Epithelial cell of esophagus (primary cell): ENCODE measurements around the gene FUT4.

ENCODE experiments used
- DNase-seq: peaks from one replicate; pipeline ENCODE4 v3.0.0; 2010; ENCODE audit warnings: low read depth
- H3K4me3 ChIP-seq: 2 replicates; pipeline ENCODE4 v1.5.1; 2011; ENCODE audit warnings: mild to moderate bottlenecking, low read length, control low read depth
- TF ChIP-seq, protein P1 (sequence below): IDR thresholded peaks from 2 replicates; pipeline ENCODE4 v1.5.1; 2011; ENCODE audit warnings: low read depth, mild to moderate bottlenecking, low read length, control low read depth, inconsistent platforms; ENCODE audit not compliant: insufficient read depth; ENCODE audit errors: missing control alignments

Gene FUT4

DNA sequence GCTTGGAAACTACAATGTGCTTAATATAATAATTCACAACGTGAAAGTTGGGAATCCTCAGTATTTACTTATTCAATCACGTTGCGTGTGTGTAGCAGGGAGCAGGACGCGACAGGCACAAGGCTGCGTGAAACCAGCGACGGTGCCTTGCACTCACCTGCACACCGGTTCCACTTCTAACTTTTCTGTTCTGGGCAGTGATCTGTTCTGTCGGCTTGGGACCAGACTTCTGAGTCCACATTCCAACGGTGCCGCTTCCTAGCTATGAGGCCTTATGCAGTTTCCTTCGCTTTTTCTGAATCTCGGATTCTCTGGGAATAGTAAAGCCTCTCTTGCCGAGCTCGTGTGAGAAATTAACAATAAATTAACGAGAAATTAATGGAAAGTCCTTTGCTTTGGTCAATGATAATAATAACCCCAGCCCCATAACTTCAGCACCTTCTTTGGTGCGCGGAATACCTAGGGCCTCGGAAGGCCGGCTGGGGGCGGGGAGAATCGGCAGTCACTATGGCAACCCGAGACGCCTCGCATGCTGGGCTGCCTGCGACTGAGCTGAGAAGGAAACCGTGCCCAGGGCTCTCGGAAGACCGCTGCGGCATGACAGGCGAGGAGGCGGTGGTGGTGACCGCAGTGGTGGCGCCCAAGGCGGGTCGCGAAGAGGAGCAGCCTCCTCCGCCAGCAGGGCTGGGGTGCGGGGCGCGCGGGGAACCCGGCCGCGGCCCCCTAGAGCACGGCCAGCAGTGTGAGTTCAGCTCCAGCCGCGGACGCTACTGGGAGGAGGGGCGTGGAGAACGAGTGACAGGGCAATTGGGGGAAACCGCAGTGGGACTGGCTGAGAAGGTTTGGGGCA, 31.6 kb upstream of the FUT4 start, which contains the start of gene C11orf97:
Gene C11orf97 (plus strand): TSS at position 530 of the 850 bp plus-strand sequence. CDS start 68 bp downstream, at position 598.
- peak within 1 kb of the TSS; percentile 40 for H3K4me3 ChIP-seq
- peak; percentile 42 for DNase-seq
- TF ChIP-seq, protein P1, sequence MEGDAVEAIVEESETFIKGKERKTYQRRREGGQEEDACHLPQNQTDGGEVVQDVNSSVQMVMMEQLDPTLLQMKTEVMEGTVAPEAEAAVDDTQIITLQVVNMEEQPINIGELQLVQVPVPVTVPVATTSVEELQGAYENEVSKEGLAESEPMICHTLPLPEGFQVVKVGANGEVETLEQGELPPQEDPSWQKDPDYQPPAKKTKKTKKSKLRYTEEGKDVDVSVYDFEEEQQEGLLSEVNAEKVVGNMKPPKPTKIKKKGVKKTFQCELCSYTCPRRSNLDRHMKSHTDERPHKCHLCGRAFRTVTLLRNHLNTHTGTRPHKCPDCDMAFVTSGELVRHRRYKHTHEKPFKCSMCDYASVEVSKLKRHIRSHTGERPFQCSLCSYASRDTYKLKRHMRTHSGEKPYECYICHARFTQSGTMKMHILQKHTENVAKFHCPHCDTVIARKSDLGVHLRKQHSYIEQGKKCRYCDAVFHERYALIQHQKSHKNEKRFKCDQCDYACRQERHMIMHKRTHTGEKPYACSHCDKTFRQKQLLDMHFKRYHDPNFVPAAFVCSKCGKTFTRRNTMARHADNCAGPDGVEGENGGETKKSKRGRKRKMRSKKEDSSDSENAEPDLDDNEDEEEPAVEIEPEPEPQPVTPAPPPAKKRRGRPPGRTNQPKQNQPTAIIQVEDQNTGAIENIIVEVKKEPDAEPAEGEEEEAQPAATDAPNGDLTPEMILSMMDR, result no peak

DNA sequence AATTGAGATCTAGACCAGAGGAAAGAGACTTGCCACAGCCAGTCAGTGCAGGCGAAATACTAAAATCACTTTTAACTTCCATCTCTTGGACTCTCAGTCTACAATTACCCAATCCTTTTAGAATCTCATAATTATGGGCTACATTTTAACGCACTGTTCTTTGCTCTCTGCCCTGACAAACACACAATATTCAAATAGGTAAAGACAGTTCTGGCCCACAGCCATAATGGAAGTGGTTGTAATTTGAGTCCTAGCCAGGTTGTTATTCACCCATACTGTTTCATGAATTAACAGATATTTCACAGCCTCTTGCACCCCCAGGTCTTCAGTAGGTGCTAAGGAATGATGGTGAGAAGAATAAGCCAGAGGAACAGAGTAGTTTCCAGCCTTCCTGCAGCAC, 30.6 kb upstream of the FUT4 start:
- H3K4me3 ChIP-seq, result no peak overlapping the region
- TF ChIP-seq, protein P1, result no peak
- DNase-seq, result peak; percentile 67

DNA sequence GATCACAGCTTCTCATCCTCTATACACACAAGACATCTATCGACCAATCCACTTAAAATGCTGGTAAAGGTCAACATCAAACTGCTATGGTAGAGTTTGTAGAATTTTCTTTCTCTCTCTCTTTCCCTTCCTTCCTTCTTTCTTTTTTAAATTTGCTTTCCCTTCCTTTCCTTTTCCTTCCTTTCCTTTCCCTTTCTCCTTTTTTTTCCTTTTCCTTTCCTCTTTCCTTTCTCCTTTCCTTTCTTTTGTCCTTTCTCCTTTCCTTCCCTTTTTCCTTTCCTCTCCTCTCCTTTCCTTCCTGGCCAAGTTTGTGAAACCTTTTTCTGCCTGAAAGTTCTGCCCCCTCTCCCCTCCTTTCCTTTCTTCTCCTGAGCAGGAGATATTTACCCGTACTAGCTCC, 28.3 kb upstream of the FUT4 start:
- DNase-seq, result no peak
- no peak overlapping the region for H3K4me3 ChIP-seq
- TF ChIP-seq, protein P1, result no peak

DNA sequence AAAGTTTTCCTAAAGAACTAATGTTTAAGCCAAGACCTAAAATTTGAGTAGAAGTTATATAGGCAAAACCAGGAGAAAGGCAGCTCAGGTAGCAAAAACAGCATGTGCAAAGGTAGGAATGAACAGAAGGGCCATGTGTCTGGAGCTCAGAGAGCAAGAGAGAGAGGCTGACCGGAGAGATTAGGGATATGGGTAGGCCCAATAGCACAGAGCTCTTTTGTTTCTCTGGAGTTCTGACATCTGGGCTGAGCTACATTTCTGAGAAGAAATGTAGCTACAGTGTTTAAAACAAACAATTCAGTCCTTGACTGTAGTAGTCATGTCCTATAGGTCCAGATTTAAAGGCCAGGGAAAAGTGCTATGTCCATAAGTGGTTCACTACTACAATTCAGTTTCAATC, 27.0 kb upstream of the FUT4 start:
- TF ChIP-seq, protein P1, result no peak
- no peak overlapping the region for H3K4me3 ChIP-seq
- DNase-seq, result no peak

DNA sequence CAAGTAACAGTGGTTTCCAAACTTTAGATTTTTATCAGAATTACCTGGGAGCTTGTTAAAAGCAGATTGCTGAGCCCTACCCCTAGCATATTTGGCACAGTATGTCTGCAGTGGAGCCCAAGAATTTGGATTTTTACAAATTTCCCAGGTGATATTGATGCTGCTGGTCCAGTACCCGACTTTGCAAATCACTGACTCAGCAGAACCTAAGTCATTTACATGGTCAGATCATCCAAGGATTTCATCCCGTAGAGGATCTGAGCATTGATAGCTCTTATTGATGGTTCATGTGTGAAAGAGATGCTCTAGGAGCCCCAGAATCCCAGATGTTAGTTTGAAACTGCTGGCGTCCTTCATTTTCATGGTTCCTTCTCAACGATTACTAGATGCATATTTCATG, 25.4 kb upstream of the FUT4 start:
- TF ChIP-seq, protein P1, result no peak
- H3K4me3 ChIP-seq, result no peak overlapping the region
- DNase-seq, result no peak

DNA sequence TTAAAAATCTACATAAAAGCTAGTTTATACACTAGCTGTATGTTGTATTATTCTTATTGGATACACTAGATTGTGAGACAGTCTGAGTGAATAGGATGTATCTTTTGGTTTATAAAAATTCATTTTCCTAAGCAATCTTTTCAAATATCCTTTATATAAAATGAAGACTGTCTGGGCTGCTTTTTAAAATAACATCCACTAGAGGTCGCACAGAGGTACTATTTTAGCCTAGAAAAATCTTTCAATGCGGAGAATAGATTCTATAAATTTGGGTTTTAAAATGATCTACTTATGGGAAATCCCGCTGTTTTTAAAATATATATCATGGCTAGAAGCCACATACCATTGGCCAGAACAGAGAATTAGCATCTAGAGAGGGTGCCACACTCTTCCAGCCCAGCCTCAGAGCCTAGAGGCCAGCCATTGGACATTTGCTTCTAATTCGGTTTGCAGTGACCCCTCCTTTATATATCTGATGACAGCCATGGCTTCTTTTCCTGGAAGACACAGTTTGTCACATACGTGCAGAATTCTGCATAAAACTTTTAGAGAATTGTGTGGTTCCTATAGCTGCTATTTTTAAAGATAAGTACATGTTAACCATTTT, 24.1 kb upstream of the FUT4 start:
- TF ChIP-seq, protein P1, result peak; percentile 48
- no peak overlapping the region for H3K4me3 ChIP-seq
- peak; percentile 34 for DNase-seq
